Measurements from ENCODE around the gene BID.

The BID gene

DNA sequence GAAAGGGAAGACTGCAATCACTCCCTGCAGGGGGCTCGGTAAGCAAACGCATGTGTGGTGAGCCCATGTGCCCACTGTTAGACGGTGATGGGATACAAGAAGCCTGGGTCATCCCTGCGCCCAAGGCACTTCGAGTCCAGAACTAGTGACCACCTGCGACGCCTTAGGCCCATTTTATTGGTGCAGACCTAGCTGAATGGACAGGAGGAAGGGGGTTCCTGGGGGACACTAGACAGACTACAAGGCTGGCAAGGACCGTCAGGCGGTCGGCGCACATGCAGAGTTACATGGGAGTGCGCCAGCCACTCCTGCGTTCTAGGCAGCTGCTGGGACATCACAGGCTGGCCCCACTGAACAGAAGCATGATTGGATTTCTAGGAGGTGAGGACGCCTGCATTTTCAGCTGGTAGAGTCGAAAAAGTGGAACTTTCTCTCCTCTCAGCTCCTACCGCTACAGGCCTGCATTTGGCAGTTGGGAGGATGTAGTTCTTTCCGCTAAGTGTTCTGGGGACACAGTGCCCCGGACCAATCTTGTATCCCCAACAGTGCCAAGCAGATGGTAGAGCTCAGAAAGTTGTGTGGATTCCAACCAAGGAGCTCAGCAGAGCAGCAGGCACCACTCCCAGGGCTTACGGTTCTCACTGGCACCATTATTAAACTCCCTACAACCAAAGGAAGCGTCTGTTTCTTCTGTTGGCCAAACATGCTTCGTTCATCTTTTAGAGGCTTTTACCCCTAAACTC lies 35.7 kb downstream of the BID start:
- peak; percentile 91 for DNase-seq (ENCODE audit: low spot score)

DNA sequence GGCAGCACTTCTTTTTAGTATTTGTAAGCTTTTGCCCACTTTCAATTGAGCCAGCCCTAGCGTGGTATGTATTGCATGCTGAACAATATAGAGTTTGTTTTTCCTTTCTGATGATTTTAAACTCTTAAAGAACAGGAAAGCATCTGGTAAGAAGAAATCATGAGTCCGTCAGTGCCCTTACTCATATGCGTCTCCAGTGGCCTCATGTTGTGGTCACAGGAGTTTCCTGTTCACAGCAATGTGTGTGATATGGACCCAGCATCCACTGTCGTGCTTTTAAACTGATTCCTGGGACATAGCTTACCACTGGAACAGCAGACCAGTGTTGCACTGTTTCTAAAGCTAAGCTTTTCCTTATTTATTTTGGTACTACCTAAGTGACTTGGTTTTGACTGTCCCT lies 40.1 kb downstream of the BID start:
- DNase-seq (ENCODE audit: low spot score): no peak

DNA sequence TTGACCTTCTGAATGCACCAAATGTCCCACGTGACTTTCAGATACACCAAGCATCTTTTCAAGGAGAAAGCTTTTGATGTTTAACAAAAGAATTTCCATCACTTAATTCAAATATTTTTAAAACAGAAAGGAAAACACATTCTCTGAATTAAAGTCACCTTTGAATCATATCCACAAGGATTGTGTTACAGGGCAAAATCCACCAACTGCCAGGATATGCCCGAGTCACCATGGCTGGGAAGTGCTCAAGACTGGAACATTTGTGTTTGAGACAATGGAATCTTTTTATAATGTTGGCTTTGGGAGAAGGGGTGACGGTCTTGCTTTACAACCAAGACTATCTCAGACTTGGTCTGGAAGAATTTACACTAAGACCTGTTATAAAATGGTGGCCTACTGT lies 40.8 kb downstream of the BID start:
- DNase-seq (ENCODE audit: low spot score): no peak

- no peak for DNase-seq (ENCODE audit: low spot score)
Measured at GRCh38 chr22:17732251-17732854, 41.9 kb downstream of the BID start.

DNA sequence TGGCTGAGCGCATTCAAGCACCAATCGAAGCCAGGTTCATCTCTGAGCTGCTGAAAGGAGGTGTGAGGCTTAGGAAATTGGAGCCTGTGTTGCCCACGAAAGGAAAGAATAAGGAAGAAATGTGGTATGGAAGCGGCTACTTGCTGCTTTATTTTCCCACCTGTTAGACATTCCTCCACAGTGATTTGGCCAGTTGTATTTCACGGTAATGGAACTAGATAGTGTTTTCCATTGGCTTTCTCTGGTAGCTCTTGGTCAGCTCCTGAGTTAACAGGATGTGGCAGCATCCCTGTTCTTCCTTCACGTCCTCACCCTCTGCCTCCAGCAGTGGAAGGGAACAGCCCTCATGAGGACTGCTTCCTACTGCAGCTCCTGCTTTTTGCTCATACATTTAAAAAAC lies 44.7 kb downstream of the BID start:
- no peak for DNase-seq (ENCODE audit: low spot score)

DNA sequence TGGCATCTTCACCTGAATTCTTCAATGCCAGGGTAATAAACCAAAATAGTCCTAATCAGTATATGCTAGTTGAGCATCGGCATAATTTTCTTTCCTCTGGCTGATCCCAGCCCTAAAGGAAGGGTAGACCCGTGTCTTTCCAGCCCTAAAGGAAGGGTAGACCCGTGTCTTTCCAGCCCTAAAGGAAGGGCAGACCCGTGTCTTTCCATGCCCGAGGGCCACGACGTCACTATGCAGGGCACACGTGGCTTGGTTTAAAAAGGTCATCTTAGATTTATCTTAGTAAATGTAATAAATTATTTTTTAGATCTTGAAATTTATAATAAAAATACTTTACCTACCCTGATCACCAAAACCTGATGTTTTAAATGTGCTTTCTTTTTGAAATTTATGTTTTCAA lies 45.5 kb downstream of the BID start:
- DNase-seq (ENCODE audit: low spot score): no peak

GRCh38 chr22:17726928-17727897 lies 47.1 kb downstream of the BID start:
- DNase-seq (ENCODE audit: low spot score): no peak

DNA sequence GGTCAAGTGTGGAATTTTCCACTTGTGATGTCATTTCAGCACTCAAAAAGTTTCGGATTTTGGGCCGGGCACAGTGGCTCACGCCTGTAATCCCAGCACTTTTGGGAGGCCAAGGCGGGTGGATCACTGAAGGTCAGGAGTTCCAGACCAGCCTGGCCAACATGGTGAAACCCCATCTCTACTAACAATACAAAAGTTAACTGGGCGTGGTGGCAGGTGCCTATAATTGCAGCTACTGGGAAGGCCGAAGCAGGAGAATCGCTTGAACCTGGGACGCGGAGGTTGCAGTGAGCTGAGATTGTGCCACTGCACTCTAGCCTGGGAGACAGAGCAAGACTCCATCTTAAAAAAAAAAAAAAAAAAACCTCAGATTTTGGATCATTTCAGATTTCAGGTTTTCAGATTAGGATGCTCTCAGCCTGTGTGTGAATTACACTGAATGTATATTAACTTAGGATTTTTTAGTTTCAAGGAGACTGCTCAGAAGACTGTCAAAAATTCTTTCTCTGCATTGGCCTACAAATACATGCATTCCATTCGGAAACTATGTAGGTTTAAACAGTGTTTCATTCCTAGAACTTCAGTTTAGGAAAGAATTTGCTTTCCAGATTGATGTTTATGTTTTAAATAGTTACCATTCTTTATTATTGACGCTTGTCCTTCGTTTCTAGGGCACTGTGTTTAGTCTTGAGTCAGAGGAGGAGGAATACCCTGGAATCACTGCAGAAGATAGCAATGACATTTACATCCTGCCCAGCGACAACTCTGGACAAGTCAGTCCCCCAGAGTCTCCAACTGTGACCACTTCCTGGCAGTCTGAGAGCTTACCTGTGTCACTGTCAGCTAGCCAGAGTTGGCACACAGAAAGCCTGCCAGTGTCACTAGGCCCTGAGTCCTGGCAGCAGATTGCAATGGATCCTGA lies 48.0 kb downstream of the BID start:
- peak; percentile 83 for DNase-seq (ENCODE audit: low spot score)

GRCh38 chr22:17725500-17725796 lies 48.8 kb downstream of the BID start:
- DNase-seq (ENCODE audit: low spot score): no peak

GRCh38 chr22:17724678-17725499 lies 49.4 kb downstream of the BID start:
- no peak for DNase-seq (ENCODE audit: low spot score)

GRCh38 chr22:17724241-17724640 lies 50.0 kb downstream of the BID start:
- DNase-seq (ENCODE audit: low spot score): no peak

GRCh38 chr22:17719911-17720310 lies 54.4 kb downstream of the BID start:
- no peak for DNase-seq (ENCODE audit: low spot score)

DNA sequence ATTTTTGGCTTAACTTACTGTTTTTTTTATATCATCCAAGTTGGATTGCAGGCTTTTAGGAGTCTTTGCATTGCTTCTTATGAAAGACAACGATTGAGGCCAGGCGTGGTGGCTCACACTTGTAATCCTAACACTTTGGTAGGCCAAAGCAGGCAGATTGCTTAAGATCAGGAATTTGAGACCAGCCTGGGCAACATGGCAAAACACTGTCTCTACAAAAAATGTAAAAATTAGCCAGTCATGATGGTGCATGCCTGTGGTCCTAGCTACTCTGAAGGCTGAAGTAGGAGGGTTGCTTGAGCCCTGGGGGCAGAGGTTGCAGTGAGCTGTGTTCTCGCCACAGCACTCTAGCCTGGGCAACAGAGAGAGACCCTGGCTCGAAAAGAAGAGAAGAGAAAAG lies 56.6 kb downstream of the BID start:
- DNase-seq (ENCODE audit: low spot score): no peak

DNA sequence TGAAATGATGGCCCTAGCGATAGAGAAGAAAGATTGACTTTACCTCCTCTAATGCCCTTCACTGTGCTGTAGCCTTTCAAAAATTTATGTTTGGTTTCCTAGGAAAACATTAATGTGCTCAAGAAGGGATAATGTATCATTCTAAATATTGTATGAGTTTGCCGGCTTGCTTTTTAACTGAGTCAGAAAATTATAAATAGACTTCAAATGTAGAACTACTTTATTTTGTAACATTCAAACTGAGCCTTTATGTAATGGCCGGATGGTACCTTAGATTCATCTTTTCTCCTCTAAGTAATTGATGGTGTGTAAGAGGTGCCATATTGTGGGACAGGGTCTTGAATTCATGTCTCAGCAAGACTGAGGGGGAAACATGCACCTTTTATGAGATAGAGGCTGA lies 57.7 kb downstream of the BID start:
- DNase-seq (ENCODE audit: low spot score): no peak

GRCh38 chr22:17712441-17712840 lies 61.8 kb downstream of the BID start:
- no peak for DNase-seq (ENCODE audit: low spot score)

DNA sequence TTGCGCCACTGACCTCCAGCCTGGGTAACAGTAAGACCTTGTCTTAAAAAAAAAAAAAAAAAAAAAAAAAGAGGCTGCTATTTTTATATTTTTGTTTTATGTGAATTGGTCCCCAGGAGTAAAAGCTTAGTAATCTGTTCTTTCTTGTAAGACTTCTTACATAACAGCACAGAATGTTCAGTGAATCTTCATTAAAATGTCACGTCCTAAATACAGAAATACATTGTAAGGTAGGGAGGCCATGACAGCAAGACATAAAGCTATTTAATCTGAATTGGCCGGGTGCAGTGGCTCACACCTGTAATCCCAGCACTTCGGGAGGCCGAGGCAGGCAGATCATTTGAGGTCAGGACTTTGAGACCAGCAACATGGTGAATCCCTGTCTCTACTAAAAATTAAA lies 64.2 kb downstream of the BID start:
- no peak for DNase-seq (ENCODE audit: low spot score)

DNA sequence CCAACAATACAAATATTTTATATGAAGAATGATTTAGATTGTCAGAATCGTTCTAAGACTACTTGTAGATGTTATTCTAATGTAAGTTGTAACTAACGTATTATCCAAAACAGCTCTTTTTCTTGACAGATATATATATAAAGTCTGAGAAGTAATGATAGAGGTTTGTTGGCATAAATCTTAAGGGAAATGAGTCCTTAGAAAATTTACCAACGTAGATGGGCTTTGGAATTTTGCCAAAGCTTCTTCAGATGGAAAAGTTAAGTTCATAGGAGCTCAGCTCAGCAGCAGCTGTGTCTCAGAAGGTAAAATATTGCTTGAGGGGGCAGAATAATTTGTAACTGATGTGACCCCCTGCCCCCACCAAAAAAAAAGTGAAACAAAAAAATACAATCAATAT lies 66.7 kb downstream of the BID start:
- DNase-seq (ENCODE audit: low spot score): no peak

DNA sequence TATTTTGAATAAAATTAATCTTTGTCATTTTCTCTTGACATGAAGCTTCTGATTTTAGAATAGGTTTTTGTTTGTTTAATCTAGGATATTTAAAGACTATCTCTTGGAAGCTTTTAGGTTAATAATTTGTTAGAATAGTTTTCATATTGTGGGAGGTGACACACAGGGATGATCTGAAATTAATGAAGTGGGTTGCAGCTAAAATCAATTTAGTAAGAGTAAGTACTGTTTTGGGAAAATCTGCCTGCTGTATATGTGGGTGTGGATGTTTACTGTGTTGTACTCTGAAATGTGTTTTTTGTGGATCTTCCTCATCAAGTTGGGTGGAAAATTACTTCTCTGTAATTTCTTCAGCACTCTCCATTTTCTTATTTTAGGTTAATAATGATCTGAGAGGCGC lies 67.3 kb downstream of the BID start:
- DNase-seq (ENCODE audit: low spot score): no peak

GRCh38 chr22:17705951-17706900 lies 68.0 kb downstream of the BID start:
- peak; percentile 37 for DNase-seq (ENCODE audit: low spot score)

DNA sequence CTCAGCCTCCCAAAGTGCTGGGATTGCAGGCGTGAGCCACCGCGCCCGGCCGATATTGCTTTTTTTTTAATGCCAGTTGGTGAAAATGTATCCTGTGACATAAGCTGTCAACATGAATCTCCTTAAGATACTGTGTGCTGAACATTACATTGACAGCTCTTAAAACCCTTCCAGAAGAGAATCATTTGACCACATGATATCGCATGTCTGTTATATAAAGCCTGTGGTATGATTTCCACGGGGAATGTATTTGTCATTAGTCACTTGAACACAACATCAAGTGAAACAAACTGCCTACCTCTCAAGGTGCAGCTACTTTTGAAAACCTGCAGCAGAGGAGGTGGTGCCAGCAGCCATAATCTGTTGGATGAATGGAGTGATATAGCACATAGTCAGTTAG lies 68.7 kb downstream of the BID start:
- DNase-seq (ENCODE audit: low spot score): no peak

All from cerebellar cortex (tissue), 1 donor.